ENCODE measurements around the gene APOBEC4.

APOBEC4 gene

DNA sequence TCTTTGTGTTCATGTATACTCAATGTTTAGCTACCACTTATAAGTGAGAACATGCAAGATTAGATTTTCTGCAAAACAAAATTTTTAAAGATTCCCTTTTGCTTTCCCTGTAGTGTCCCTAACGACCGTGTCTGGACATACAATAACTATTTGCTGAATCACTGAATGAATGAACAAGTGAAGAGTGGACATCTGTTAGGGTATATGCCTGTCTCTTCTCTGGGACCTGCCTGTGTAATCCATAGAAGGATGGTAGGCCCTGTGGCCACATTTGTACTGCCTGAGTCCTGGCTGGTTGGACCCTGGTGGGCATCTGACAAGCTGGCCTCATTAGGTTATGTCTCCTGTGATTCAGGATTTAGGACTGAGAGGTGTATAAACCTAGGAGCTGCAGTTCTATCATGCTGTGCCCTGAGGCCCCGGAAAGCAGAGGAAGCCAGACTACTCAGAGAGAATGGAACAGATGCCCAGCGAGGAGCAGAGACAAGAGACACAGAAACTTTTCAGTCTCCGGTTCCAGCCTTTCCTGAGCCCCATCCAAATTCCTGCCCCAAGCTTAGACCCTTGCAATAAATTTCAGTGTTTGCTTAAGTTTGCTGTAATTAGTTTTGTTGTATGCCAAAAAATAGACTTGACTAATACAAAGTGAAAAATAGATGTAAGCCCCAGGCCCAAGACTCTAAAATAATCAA lies 55.3 kb downstream of the APOBEC4 start:
- no peak for DNase-seq

GRCh38 chr1:183596500-183596899 lies 56.6 kb downstream of the APOBEC4 start:
- no peak for DNase-seq

Data from NCI-H748 treated with DMSO at 0.1 percent for 48 hours (cell line).